Measurements from ENCODE around the gene ALOX12B.

DNA sequence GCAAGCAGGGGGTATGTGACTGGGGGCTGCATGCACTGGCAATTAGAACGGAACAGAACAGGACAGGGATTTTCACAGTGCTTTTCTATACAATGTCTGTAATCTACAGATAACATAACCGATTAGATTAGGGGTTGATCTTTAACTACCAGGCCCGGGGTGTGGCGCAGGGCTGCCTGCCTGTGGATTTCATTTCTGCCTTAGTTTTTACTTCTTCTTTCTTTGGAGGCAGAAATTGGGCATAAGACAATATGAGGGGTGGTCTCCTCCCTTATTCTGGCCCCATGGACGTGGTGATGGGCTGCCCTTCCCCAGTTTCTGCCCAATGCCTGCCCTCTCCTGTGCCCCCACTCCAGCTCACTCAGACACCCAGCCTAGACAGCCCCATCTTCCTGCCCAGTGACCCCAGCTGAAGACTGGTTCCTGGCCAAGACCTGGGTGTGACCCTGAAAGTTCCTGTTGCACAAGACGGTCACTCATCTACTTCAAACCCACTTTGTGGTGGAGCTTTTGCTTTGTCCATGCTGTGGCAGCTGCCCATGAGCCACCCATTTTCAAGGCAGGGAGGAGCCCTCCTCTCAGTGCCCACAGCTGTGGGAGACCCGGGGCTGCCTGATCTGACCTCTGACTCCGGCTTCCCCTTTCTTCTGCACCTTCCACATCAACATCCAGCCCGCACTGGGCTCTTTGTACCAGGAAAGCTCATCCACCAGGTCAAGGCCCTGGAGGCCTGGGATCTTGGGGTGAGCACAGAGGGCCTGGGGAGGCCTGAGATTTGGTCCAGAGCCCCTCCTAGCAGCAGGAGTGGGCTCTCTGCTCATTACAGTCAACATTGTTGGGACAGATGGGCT is 18.6 kb downstream of the ALOX12B start:
- TF ChIP-seq, protein P1, sequence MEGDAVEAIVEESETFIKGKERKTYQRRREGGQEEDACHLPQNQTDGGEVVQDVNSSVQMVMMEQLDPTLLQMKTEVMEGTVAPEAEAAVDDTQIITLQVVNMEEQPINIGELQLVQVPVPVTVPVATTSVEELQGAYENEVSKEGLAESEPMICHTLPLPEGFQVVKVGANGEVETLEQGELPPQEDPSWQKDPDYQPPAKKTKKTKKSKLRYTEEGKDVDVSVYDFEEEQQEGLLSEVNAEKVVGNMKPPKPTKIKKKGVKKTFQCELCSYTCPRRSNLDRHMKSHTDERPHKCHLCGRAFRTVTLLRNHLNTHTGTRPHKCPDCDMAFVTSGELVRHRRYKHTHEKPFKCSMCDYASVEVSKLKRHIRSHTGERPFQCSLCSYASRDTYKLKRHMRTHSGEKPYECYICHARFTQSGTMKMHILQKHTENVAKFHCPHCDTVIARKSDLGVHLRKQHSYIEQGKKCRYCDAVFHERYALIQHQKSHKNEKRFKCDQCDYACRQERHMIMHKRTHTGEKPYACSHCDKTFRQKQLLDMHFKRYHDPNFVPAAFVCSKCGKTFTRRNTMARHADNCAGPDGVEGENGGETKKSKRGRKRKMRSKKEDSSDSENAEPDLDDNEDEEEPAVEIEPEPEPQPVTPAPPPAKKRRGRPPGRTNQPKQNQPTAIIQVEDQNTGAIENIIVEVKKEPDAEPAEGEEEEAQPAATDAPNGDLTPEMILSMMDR (IDR thresholded peaks at IDR 0.05): no peak
- TF ChIP-seq POLR2A (IDR thresholded peaks at IDR 0.05): no peak

Measured in heart left ventricle (tissue), 13 donors.